ENCODE measurements around the gene CNTD1.
"Not testable (repeated sequence)": the region's sequence is repeated elsewhere in the genome, so short reads cannot be mapped to it uniquely, and the experiment has no call there.

CNTD1 gene

DNA sequence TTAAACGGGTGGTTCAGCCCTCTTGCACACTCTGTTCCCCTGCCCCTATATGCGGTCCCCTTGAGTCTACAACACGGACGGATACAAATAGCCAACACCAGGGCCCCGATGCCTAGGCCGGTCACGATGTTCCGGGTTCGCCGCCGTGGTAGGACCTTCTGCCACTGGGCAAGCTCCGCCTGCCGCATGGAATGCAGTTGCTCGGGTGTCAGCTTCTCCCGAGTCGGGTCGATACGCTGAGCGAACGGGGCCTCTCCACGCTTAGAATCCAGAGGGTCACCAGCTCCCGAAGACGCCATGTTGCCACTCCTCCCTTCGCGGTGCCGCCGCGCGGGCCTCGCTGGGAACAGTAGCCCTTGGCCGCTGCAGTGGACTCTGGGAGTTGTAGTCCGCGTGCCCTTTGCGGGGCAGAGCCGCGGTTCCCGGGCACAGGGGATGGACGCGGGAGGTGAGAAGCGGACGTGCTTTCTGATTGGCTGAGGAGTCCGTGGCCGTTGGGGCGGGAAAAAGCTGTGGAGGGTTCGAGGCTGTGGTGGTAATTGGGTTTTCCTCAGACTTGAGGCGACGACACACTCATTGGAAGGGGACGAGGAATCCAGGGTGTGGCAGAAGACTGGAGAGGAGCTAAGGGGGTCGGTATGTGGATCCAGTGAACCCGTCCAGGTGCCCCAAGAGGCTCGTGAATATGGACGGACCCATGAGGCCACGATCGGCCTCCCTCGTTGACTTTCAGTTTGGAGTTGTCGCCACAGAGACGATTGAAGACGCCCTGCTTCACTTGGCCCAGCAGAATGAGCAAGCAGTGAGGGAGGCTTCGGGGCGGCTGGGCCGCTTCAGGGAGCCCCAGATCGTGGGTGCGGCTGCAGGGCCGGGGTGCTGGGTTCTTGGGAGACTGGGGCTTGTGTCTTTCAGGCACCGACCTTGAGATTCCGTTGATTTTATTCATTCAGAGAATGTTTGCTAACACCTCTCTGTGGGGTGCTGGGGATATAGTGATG lies at the start of gene CNTD1, which contains the start of gene COA3:
Gene CNTD1 (plus strand): TSS at position 479 of the 998 bp plus-strand sequence. CDS start 207 bp downstream, at position 686.
Gene COA3 (minus strand): TSS at position 322 of the 998 bp plus-strand sequence. CDS start 23 bp downstream, at position 299.
- peak; percentile 46 for DNase-seq

- DNase-seq: no peak
Observed at GRCh38 chr17:42748908-42749798, 49.5 kb upstream of the CNTD1 start.

- DNase-seq: no peak
Observed at GRCh38 chr17:42750739-42751344, 47.8 kb upstream of the CNTD1 start.

DNA sequence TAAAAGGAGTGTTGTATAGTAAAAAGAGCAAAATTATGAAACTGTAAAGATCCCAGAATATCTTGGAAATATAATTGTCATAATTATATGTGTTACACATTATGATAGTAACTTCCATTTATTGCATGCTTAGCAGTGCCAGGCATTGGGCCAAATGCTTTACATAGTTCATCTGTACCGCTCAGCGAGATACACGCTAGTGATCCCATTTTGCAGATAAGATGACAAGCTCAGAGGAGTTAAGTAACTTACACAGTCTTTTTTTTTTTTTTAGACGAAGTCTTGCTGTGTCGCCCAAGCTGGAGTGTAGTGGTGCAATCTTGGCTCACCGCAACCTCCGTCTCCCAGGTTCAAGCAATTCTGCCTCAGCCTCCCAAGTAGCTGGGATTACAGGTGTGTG lies 47.0 kb upstream of the CNTD1 start:
- no peak for DNase-seq

GRCh38 chr17:42754782-42755181 lies 43.9 kb upstream of the CNTD1 start:
- DNase-seq: no peak

- DNase-seq: no peak
Observed at GRCh38 chr17:42759982-42760651, 38.5 kb upstream of the CNTD1 start.

DNA sequence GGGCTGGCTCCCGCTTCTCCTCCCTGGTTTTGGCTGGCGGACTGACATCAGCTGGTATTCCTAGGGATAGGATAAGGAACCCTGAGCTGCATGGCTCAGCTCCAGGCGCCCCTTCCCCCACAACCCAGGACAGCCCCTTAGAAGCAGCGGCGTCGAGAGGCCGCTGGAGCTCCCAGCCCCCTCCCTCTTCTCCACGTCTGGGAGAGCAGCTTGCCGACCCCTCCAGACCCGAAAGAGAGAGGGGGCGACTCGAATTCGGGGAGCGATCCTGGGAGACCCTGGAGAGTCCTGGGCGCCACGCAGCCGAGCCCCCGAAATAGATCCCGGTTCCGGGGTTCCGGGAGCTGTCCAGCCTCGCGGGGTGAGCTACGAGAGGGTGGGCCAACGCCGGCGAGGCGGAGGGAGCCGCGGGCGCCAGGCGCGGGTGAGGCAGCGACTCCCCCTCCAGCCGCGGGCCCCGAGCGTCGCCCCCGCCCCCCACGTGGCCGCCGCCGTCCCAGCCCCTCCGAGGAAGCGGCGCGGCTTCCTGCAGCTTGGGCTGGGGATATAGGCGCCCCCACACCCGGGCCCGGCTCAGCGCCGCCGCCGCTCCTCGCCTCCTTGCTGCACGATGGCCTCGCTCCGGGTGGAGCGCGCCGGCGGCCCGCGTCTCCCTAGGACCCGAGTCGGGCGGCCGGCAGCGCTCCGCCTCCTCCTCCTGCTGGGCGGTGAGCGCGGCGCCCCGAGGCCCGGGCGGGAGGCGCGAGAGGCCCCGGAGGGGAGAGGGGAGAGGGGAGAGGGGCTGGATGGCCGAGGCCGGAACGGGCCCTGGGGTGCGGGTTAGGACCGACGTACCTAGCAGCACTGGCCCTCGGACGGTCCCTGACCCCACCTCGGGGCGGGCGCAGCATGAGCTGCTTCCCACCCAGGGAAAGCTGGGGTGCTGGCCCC lies 37.7 kb upstream of the CNTD1 start, which contains the start of gene RAMP2:
Gene RAMP2 (plus strand): TSS at position 576 of the 930 bp plus-strand sequence. CDS start 35 bp downstream, at position 611.
- DNase-seq: no peak

DNA sequence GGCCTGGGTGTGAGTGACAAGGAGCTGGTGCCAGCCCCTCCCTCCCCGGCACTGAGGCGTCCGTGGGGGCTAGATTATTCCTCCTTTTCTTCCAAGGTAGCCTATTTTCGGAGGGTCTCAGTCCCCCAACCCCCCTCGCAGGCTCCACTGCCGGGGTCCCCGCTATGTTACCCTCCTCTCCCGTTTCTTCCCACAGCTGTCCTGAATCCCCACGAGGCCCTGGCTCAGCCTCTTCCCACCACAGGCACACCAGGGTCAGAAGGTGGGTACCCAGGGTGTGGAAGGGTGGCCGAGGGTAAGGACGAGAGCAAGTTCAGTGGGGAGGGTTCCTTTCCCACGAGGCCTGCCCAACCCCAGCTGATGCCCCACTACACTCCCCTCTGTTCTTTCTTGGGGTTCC lies 37.0 kb upstream of the CNTD1 start:
- no peak for DNase-seq

DNA sequence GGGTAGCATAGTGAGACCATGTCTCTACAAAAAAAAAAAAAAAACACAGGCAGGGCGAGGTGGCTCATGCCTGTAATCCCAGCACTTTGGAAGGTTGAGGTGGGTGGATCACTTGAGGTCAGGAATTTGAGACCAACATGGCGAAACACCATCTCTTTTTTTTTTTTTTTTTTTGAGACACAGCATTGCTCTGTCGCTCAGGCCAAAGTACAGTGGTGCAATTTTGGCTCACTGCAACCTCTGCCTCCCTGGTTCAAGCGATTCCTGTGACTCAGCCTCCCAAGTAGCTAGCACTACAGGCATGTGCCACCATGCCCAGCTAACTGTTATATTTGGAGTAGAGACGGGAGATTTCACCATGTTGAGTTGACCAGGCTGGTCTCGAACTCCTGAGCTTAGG lies 32.5 kb upstream of the CNTD1 start:
- no peak for DNase-seq

DNA sequence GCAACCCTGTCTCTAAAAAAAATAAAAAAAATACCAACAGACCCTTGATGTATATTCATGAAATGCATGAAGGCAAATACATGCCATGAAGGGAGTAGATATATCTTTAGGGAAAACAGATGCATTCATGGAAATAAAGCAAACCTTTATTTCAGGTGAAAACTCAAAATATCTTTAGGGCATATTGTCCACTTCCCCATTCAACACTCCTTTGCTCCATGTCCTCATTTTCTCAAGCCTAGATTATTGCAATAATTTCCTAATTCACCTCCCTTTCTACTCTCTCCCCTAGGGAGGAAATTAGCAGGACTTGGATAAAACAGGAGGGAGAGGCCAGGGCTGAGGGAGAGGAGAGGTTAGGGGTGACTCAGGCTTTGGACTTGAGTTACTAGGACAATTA lies 31.1 kb upstream of the CNTD1 start:
- no peak for DNase-seq

DNA sequence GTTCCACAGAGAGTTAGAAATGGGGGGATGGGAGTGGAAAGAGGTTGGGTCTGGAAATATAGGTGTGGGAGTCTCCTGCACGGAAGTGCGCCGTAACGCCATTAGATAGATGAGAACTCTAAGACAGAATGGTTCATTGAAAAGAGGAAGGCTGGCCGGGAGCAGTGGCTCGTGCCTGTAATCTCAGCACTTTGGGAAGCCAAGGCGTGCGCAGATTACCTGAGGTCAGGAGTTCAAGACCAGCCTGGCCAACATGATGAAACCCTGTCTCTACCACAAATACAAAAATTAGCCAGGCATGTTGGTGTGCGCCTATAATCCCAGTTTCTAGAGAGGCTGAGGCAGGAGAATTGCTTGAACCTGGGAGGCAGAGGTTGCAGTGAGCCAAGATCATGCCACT lies 30.7 kb upstream of the CNTD1 start:
- DNase-seq: not testable (repeated sequence)

DNA sequence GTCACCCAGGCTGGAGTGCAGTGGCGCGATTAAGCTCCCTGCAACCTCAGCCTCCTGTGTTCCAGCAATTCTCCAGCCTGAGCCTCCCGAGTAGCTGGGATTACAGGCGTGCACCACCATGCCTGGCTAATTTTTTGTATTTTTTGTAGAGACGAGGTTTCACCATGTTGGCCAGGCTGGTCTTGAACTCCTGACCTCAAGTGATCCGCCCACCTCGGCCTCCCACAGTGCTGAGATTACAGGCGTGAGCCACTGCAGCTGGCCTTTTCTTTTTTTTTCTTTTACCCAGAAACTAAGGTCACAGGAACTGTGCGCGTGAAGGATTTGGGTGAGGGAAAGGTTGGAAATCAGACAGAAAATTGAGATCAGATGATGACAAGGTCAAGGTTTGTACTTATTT lies 28.7 kb upstream of the CNTD1 start:
- not testable (repeated sequence) for DNase-seq

GRCh38 chr17:42772945-42773289 lies 25.7 kb upstream of the CNTD1 start:
- no peak for DNase-seq

GRCh38 chr17:42773290-42774035 lies 25.2 kb upstream of the CNTD1 start, which contains the start of gene VPS25:
TSS of gene VPS25 (plus strand) at chr17:42773449. CDS start at chr17:42773476, 27 bp downstream.
- DNase-seq: peak; percentile 48

DNA sequence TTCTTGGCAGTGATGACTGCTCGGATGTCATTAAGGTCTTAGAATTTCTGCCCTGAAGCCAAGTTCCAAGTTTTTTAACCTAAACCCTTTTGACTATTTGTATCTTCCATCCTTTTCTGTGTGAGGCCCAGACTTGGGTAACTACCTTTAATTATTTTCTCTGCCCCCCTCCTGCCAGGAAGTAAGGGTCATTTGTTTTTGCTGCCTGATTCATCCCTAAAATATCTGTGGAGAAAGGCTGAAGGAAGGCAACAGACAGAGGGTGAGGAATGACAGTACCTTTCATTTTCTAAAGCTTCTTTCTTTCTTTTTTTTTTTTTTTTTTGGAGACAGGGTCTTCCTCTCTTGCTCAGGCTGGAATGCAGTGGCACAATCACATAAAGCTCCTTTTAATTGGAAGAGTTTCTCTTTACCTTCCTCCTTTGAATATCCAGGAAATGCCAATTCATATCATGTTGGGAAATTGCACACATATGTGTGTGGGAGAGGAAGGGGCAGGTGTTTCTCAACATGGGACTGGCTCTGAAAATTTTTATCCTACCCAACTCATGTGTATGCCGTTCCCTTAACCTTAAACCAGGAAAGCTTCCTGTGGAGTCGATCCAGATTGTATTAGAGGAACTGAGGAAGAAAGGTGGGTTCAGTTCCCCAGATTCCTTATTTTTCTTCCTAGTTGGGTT lies 24.5 kb upstream of the CNTD1 start:
- DNase-seq: no peak

- DNase-seq: no peak
Observed at GRCh38 chr17:42775534-42776098, 23.0 kb upstream of the CNTD1 start.

DNA sequence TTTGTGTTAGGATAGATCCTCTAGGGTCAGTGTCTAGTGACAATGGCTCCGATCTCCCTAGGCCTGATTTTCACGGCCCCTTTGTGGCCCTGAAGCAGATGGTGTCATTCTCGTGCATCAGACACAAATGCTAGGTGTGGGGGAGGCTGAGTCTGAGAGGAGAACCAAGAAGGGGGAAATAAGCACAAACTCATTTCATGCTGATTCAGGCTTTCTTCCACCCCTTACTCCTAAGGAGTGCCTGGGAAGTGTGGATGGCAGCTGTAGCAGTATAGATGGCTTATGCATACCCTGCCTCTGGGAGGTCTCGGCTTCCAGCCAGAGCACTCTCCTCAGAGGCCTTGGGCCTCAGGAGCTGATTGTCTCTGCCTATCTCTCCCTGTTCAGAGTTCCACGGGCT lies 20.1 kb upstream of the CNTD1 start:
- DNase-seq: no peak

DNA sequence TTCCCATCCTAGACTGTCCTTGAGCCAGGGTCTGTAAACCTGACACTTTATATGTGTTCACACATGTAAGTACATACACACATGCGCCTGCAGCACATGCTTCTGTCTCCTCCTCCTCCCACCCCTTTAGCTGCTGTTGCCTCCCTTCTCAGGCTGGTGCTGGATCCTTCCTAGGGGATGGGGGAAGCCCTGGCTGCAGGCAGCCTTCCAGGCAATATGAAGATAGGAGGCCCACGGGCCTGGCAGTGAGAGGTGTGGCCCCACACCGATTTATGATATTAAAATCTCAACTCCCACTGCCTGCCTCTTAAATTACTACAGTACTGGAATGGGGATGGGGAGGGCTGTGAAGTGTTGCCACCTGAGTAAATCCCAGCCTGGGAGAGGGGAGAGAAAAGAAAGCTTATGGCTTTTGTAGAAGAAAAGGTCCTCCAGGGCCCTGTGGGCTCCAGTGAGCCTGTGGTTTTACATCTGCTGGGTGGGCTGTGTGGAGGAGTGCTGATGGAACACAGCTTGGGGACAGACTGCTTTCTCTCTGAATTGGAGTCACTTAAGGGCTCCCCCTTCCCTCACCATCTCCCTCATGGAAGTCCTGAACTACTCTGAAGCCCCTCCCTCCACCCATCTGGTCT lies 19.2 kb upstream of the CNTD1 start:
- no peak for DNase-seq

Measured in NCI-H2107 (cell line).